GM12878 (cell line): ENCODE measurements around the gene MMRN2. TPM values are rescaled to one million over a fixed set of nuclear protein-coding genes. Genes with fewer than 3 reads are reported as not detected.

Experiments used
- ATAC-seq: fragments of 200-7000 bp; cut with Tn5 transposase; 3 replicates; pipeline ENCODE4 v1.9.1; 2020; ENCODE audit warnings: mild to moderate bottlenecking, moderate library complexity
- BruUV-seq: library from RNA; stranded (reverse); fragments of 400-500 nt; replicated peaks from 2 replicates; lab custom pipeline; 2021; lab: Mats Ljungman, UMichigan
- CTCF ChIA-PET: fragments of 300-600 bp; sonication (Branson Sonifier 250); formaldehyde crosslinking; extraction: SDS; loops from one replicate; lab custom pipeline; 2021; ENCODE audit warnings: inconsistent platforms; lab: Yijun Ruan, JAX
- POLR2A ChIA-PET: fragments of 350-600 bp; formaldehyde crosslinking; extraction: SDS; loops from one replicate; lab custom pipeline; 2021; ENCODE audit warnings: inconsistent platforms; lab: Charles Lee
- RAD21 ChIA-PET: fragments of 300-600 bp; sonication (Branson Sonifier 250); formaldehyde crosslinking; loops from one replicate; lab custom pipeline; 2023; ENCODE audit warnings: antibody characterized with exemption; ENCODE audit not compliant: unreplicated experiment; lab: Charles Lee
- SMC1A ChIA-PET: fragments of 300-600 bp; sonication (Branson Sonifier 250); formaldehyde crosslinking; loops from one replicate; lab custom pipeline; 2023; ENCODE audit not compliant: unreplicated experiment, uncharacterized antibody; lab: Charles Lee
- DNase-seq: peaks from one replicate; pipeline ENCODE4 v3.0.0-alpha.2; 2011; ENCODE audit warnings: low read depth, low spot score
- FAIRE-seq: peaks from 3 replicates; lab custom pipeline; 2011; peaks lifted over from hg19 to GRCh38; lab: Jason Lieb, UNC
- H2AFZ ChIP-seq: 2 replicates; pipeline ENCODE4 v1.6.0; 2011; ENCODE audit warnings: low read depth, low read length, control low read depth; ENCODE audit not compliant: control insufficient read depth
- H3K27ac ChIP-seq: 2 replicates; pipeline ENCODE4 v1.5.1; 2011; ENCODE audit warnings: control low read depth; ENCODE audit not compliant: control insufficient read depth, insufficient read depth
- H3K27me3 ChIP-seq, 2 experiments: replicated peaks in 1 of 2; 2 replicates each; pipeline versions ENCODE4 v1.6.0 to v1.6.1; 2011; ENCODE audit warnings: low read length in 1 of 2; ENCODE audit not compliant: control insufficient read depth in 2 of 2, insufficient read depth in 2 of 2
- H3K36me3 ChIP-seq, 2 experiments: 2 replicates each; pipeline ENCODE4 v1.5.1; 2011; ENCODE audit warnings: low read length in 1 of 2; ENCODE audit not compliant: control insufficient read depth in 2 of 2, insufficient read depth in 2 of 2
- H3K4me1 ChIP-seq: 2 replicates; pipeline ENCODE4 v1.6.1; 2011; ENCODE audit warnings: mild to moderate bottlenecking, low read length, moderate library complexity, mixed read lengths; ENCODE audit not compliant: control insufficient read depth, insufficient read depth
- H3K4me2 ChIP-seq: 2 replicates; pipeline ENCODE4 v1.6.0; 2011; ENCODE audit warnings: control low read depth; ENCODE audit not compliant: control insufficient read depth, insufficient read depth
- H3K4me3 ChIP-seq: fragments of 200-600 bp; sonication (generic); 2 replicates; pipeline ENCODE4 v1.5.1; 2016
- H3K79me2 ChIP-seq: 2 replicates; pipeline ENCODE4 v1.6.0; 2011; ENCODE audit warnings: low read length; ENCODE audit not compliant: control insufficient read depth, insufficient read depth
- H3K9ac ChIP-seq: 2 replicates; pipeline ENCODE4 v1.8.0; 2011; ENCODE audit warnings: low read length, control low read depth, mixed read lengths; ENCODE audit not compliant: control insufficient read depth, insufficient read depth
- H3K9me3 ChIP-seq: replicated peaks from 3 replicates; pipeline ENCODE4 v1.5.1; 2011; ENCODE audit warnings: mild to moderate bottlenecking, low read length; ENCODE audit not compliant: control insufficient read depth, insufficient read depth
- H4K20me1 ChIP-seq: 2 replicates; pipeline ENCODE4 v1.6.0; 2011; ENCODE audit not compliant: control insufficient read depth, insufficient read depth
- ATF3 ChIP-seq: IDR thresholded peaks from 2 replicates; pipeline ENCODE4 v1.6.1; 2011; ENCODE audit warnings: low read depth, mild to moderate bottlenecking, low read length, moderate library complexity, borderline replicate concordance; ENCODE audit errors: extremely low read depth
- BHLHE40 ChIP-seq, 2 experiments: fragments of 450-650 bp in 1 of 2; IDR thresholded peaks; 2 replicates each; pipeline ENCODE4 v1.6.1; 2011 to 2017; ENCODE audit warnings: low read depth in 2 of 2, borderline replicate concordance in 1 of 2, improper control_type of control experiment in 1 of 2, low read length in 1 of 2, mild to moderate bottlenecking in 1 of 2
- CREB1 ChIP-seq: IDR thresholded peaks from 2 replicates; pipeline ENCODE4 v1.6.1; 2012; ENCODE audit warnings: low read depth, mild to moderate bottlenecking, inconsistent platforms
- CTCF ChIP-seq, 3 experiments: IDR thresholded peaks in 2 of 3; conservative IDR thresholded peaks in 1 of 3; 2 replicates each; pipeline ENCODE4 v1.5.1; 2011; ENCODE audit warnings: low read depth in 3 of 3, low read length in 3 of 3, mild to moderate bottlenecking in 3 of 3, control low read depth in 2 of 3, moderate library complexity in 2 of 3, inconsistent platforms in 1 of 3, mixed read lengths in 1 of 3; ENCODE audit not compliant: control insufficient read depth in 2 of 3, insufficient read depth in 1 of 3; ENCODE audit errors: extremely low read depth in 1 of 3
- FOS ChIP-seq: IDR thresholded peaks from 3 replicates; pipeline ENCODE4 v1.6.1; 2011; ENCODE audit warnings: borderline replicate concordance; ENCODE audit not compliant: insufficient read length; ENCODE audit errors: extremely low read depth
- MEF2B ChIP-seq: fragments of 450-650 bp; IDR thresholded peaks from 2 replicates; pipeline ENCODE4 v1.6.1; 2018; ENCODE audit warnings: mild to moderate bottlenecking, moderate library complexity; ENCODE audit not compliant: partially characterized antibody, poor library complexity, severe bottlenecking
- MLLT1 ChIP-seq: fragments of 450-650 bp; IDR thresholded peaks from 2 replicates; pipeline ENCODE4 v1.6.1; 2016; ENCODE audit warnings: mild to moderate bottlenecking
- PKNOX1 ChIP-seq: fragments of 450-650 bp; IDR thresholded peaks from 2 replicates; pipeline ENCODE4 v1.6.1; 2016; ENCODE audit warnings: mild to moderate bottlenecking
- POLR2A ChIP-seq: IDR thresholded peaks from 2 replicates; pipeline ENCODE4 v1.6.1; 2011; ENCODE audit warnings: low read depth, mild to moderate bottlenecking, low read length
- RCOR1 ChIP-seq: conservative IDR thresholded peaks from 2 replicates; pipeline ENCODE4 v1.6.1; 2012; ENCODE audit warnings: low read depth, low read length, improper control_type of control experiment
- ZBTB40 ChIP-seq: fragments of 450-650 bp; IDR thresholded peaks from 2 replicates; pipeline ENCODE4 v1.6.1; 2016; ENCODE audit warnings: mild to moderate bottlenecking, moderate library complexity, borderline replicate concordance
- WGBS: methylation state at CpG from one replicate; pipeline ENCODE4 v1.1.6; 2016; ENCODE audit warnings: low lambda C conversion rate; ENCODE audit not compliant: insufficient replicate concordance, insufficient coverage; ENCODE audit errors: missing lambda C conversion rate; 5-methylcytosine and 5-hydroxymethylcytosine counted together
- in situ Hi-C: fragments of 300-500 bp; cut with MboI; formaldehyde crosslinking; loops from 9 replicates; pipeline ENCODE4 v1.14.3; 2018; ENCODE audit warnings: mixed read lengths
- intact Hi-C: fragments of 100-400 bp; cut with micrococcal nuclease; formaldehyde crosslinking; loops from one replicate; pipeline ENCODE4 v1.14.2; 2022; ENCODE audit not compliant: unreplicated experiment
- polyA plus RNA-seq, 11 experiments: library from polyadenylated mRNA; depleted of rRNA in 4 of 11; unstranded in 6 of 11; stranded (reverse) in 5 of 11; fragments of >200 nt; fragmentation: Nextera tagmentation in 4 of 11; fragmentation: Illumina TruSeq in 1 of 11; extraction: Ambion mirVana in 4 of 11; extraction: Trizol in 1 of 11; gene quantifications; 1 replicate in 1 of 11; 2 replicates in 10 of 11; pipeline versions ENCODE4 v1.2.1 to v1.2.3, GENCODE V29; 2011 to 2016; ENCODE audit warnings: inconsistent platforms in 2 of 11, missing spikeins in 2 of 11, low read depth in 1 of 11
- total RNA-seq, 4 experiments: library from RNA; depleted of rRNA in 3 of 4; stranded (reverse); fragments of >200 nt in 3 of 4; fragmentation: Illumina TruSeq in 1 of 4; extraction: Trizol in 1 of 4; gene quantifications; 2 replicates each; pipeline versions ENCODE4 v1.2.1 to v1.2.3, GENCODE V29; 2013 to 2021

MMRN2 gene
- total and polyA plus RNA-seq, 10 of the 15 experiments (the other 5 are each of a cell fraction or from before 2014, with no cell fraction given) = 0.09 to 1.0 (median 0.54) TPM; not detected in 3

GRCh38 chr10:86971232-86971991 is 14.0 kb upstream of the MMRN2 start:
- Histone ChIP-seq H3K79me2 (no peaks in the 10 kb centered on the region), H3K9ac (peak overlapping the region; percentile 84), H3K27ac (peak overlapping the region; percentile 2; the same call in 1 of the 2 replicates), H3K27me3 (peaks cover 0 to 2% of the 10 kb centered on the region in 2 experiments; a peak in 1 of 4 replicates), H3K4me2 (peak overlapping the region; percentile 100), H3K4me3 (peak overlapping the region; percentile 96), H2AFZ (peak overlapping the region; percentile 87), H3K4me1 (peaks cover 34% of the 10 kb centered on the region), H3K9me3 (no peaks in the 10 kb centered on the region), H3K36me3 (no peaks in the 10 kb centered on the region), H4K20me1 (no peaks in the 10 kb centered on the region)
- intact Hi-C loops (no loop called here), in situ Hi-C loops (no loop called here)
- ChIA-PET CTCF (interaction anchor here (0.6 to 1.6 kb wide), 6 partner anchors 9 to 122 kb away, joined by 3 to 6 read pairs (median 4); no protein-coding TSS in a partner anchor), POLR2A (interaction anchor here (0.6 to 1.9 kb wide), 6 partner anchors 11 to 260 kb away, joined by 3 to 9 read pairs (median 3); partner anchors contain the start of genes GLUD1 and SHLD2), SMC1A (interaction anchor here (0.8 to 0.9 kb wide), 2 partner anchors 106 to 124 kb away, joined by 3 read pairs; no protein-coding TSS in a partner anchor), RAD21 (interaction anchor here (0.8 to 1.9 kb wide), 5 partner anchors 11 to 122 kb away, joined by 3 to 6 read pairs (median 4); no protein-coding TSS in a partner anchor)
- ATAC-seq = peak; percentile 88
- 14% methylated on average over 54 of the region's 66 CpGs for WGBS
- peak; percentile 55 for DNase-seq
- no peak for FAIRE-seq
- BruUV-seq = no TSS peak
- TF ChIP-seq ZBTB40 (no peak), FOS (no peak), ATF3 (no peak), BHLHE40 (IDR thresholded peaks at IDR 0.05; ENCODE audit: borderline replicate concordance in 1 of 2, low read depth in 2 of 2, low read length in 1 of 2) (peak; percentile 100), MEF2B (peak; percentile 99), PKNOX1 (peak; percentile 14; the same call in 1 of the 2 replicates), MLLT1 (0 out of 2 replicates have a peak, but pooled peaks have one; percentile 22), POLR2A (peak; percentile 63; the same call in 1 of the 2 replicates), CREB1 (no peak), CTCF (IDR thresholded peaks at IDR 0.05 in 2 of 3, conservative IDR thresholded peaks at IDR 0.05 in 1 of 3; ENCODE audit: control insufficient read depth in 2 of 3, extremely low read depth in 1 of 3, insufficient read depth in 1 of 3, low read depth in 3 of 3, low read length in 3 of 3) (0 out of 6 replicates have a peak, but pooled peaks of 1 of the 3 experiments have one; percentile 12), RCOR1 (no peak)
